M059J (cell line): Measurements from ENCODE around the gene DYNLRB1. TPM values are rescaled to one million over a fixed set of nuclear protein-coding genes. Genes with fewer than 3 reads are reported as not detected.
"Not testable (repeated sequence)": the region's sequence is repeated elsewhere in the genome, so short reads cannot be mapped to it uniquely, and the experiment has no call there.

ENCODE experiments used
- DNase-seq: peaks from one replicate; pipeline ENCODE4 v3.0.0-alpha.2; 2012; ENCODE audit warnings: low read depth
- total RNA-seq: library from RNA; depleted of rRNA; stranded (reverse); fragments of >200 nt; shearing (Covaris generic); gene quantifications from 2 replicates; pipeline ENCODE4 v1.2.3, GENCODE V29; 2014

DYNLRB1 gene
- total RNA-seq, 1 experiment from 2014 or later: 305 TPM

GRCh38 chr20:34511891-34512265, 4.3 kb upstream of the DYNLRB1 start:
- DNase-seq: no peak

DNA sequence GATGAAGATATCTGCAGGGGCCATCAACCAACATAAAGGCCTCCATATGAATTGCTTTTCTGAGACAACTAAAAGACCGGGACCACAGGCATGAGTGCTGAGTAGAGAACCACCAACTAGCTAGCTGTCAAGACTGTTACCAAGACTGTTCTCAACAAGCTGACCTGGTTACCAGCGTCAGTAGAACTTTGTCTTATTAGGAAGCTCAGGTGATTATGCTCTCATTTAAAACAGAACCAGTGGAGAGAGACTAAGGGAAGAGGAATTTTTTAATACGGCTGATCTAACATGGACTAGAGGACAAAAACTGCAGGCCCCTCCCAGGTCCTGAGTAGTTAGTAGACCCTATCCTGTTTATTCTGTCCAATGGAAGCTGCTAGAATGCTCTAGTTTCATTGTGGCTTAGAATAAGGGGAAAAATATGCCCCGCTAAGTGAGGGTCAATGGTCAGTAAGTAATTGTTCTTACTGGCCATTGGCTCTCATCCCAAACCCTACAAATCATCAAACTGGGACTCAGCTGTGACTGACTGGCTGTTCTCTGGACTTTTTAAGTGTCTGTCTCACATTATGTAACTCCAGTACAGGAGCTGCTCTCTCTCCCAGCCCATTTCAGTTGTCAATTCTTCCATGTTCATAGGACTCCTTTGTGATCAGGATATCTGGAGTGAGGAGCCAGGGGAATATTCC, 3.8 kb upstream of the DYNLRB1 start:
- DNase-seq: peak; percentile 71

DNA sequence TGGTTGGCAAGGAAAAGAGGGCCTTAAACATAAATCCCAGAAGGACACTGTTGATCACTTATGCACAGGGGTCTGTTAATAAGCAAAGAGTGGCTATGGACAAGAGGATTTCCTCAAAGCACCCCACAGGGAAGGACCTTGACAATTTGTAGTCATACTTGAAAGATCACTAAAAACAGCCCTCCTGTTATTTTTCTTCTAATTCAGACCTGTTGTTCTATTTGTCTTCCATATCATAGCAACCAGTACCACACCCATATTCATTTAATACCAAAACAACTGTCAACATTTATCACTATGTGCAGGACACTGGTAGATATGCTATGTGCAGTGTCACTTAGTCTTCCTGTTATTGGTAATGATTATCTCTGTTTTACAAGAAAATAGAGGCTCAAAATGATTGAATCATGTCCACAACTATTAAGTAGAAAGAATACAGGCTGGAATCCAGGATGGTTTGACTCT, 3.2 kb upstream of the DYNLRB1 start:
- peak; percentile 60 for DNase-seq

GRCh38 chr20:34514034-34514433, 2.2 kb upstream of the DYNLRB1 start:
- not testable (repeated sequence) for DNase-seq

- DNase-seq: no peak
Measured at GRCh38 chr20:34514897-34515483, 1.2 kb upstream of the DYNLRB1 start.

DNA sequence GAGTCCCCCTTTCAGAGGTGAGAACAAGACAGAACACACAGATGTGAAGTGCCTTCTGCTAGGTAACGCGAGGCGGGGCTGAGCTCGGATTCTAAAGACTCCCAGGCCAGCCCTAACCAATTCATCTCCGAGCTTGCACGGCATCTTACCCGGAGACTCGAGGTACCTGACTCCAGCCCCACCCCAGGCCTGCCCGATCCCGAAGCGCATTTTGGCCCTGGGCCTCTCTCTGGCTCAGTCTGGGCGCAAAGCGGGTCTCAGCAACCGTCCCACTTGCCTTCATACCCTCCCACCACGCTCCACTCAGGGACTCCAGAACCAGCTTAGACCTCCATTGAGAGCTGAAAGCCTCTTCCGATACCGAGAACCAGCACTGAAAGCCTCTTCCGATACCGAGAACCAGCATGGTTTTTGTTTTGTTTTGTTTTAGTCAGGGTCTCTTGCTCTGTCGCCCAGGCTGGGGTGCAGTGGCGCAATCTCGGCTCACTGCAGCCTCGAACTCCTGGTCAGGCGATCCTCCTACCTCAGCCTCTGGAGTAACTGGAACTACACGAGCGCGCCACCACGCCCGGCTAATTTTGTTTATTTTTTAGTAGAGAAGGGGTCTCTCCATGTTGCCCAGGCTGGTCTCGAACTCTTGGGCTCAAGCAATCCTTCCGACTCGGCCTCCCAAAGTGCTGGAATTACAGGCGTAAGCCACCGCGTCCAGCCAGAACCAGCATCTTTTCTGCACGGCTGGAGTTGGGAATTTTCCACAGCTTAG, 557 bp upstream of the DYNLRB1 start:
- DNase-seq: peak; percentile 80

- DNase-seq: no peak
Measured at GRCh38 chr20:34517114-34517505, 888 bp downstream of the DYNLRB1 start.

- DNase-seq: not testable (repeated sequence)
Measured at GRCh38 chr20:34518863-34519262, 2.6 kb downstream of the DYNLRB1 start.

GRCh38 chr20:34519841-34520240, 3.6 kb downstream of the DYNLRB1 start:
- not testable (repeated sequence) for DNase-seq

DNA sequence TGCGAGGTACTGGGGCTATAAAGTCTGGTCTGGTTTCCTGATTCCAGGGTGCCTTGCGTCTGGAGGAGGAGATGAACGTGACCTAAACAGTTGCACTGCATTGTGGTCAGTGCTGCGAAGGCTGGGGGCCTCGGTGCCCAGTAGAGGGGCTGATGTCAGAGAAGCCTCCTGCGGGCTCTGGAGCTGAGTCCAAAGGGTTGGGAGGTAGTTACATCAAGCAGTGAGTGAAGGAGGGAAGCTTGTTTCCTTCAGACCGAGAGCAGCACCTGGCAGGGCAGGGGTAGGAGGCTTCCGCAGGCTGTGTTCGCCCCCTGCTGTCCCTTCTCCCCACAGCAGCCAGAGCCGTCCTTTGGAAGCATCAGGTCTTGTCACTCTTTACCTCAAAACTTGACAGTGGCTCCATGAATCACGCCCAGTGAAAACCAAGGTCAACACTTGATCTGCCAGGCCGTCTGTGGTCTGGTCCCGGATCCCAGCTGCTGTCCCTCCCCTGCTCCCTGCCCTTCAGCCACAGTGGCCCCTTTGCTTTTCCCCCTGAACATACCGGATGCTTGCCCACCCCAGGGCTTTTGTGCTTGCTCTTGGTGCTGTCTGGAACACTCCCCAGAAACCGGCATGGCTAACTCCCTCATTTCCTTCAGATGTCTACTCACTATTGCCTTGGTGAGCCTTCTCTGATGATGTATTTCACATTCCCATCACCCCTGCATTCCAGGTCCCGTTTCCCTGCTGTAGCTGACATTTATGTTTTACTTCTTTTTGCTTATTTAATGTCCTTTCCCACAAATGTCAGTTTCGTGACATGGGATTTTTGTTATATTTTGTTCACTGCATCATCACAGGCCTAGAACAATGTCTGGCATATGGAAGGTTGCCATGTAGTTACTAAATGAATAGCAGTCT, 7.0 kb downstream of the DYNLRB1 start:
- peak; percentile 79 for DNase-seq

- DNase-seq: no peak
Measured at GRCh38 chr20:34524426-34524825, 8.2 kb downstream of the DYNLRB1 start.

DNA sequence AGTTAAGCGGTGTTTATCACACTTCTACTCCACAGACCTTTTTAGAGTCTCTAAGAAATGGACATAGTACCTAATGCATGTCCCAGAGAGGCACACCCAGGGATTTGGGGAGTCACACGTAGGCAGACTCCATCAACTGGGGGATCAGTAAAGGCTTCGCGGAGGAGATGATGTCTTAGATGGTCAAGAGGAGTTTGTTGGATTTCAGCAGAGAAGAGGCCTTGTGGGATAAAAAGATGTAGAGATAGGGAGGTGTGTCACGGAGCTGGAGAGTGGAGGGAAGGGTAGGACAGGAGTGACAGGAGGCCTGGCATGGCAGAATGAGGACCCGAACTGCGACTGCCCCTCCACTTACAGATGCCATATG, 9.1 kb downstream of the DYNLRB1 start:
- DNase-seq: no peak

- DNase-seq: peak; percentile 100
Measured at GRCh38 chr20:34525709-34526416, 9.6 kb downstream of the DYNLRB1 start.

DNA sequence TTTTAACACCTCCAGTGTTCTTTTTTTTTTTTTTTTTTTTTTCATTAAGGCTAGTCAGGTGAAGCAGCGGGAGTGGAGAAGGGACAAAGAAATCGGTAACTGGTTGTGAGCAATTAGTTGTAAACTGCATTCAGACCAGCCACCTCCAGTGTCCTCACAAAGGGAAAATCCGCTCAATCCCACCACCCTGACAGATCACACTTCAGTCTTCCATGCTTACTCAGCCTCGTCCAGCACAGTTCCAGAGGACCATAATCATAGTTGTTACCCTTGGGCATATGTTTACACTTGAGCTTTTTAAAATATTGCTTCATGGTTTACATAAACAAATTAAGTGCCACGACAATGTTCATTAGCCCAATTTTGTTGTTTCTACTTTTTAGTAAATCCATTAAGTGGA, 10.2 kb downstream of the DYNLRB1 start:
- DNase-seq: no peak

DNA sequence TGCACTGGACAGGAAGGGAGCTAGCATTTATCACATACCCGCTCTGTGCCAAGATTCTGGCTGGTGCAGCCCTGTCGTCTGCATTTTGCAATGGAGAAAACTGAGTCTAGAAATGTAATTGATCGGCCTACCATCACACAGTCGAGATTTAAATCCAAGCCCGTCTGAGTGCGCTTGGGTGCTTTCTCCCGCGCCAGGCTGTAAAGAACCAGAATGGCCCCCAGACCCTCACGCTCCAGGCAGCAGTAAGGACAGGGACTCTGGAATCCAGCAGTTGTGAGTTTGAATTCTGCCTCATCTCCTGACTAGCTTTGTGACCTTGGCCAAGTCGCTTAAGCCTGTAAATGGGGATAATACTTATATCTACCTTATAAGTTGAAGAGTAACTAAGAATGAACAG, 10.8 kb downstream of the DYNLRB1 start:
- DNase-seq: no peak

DNA sequence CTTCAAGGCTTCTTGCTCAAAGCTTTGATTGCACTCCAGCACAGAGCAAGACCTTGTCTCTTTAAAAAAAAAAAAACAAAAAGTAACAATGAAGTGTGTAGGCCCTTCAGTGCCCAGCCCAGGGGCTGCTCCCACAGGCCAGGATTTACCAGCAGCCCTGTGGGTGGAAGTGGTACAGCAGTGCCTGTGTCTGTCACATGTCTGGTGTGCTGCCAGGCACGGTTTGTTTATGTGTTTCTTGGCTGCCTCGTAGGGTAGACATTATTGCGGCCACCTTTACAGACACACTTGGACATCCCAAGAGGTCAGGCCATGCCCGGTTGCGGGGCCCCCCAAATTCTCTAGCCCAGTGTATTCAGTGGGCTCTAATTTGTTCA, 12.7 kb downstream of the DYNLRB1 start:
- DNase-seq: no peak

GRCh38 chr20:34529742-34530141, 13.5 kb downstream of the DYNLRB1 start:
- no peak for DNase-seq

GRCh38 chr20:34530342-34530741, 14.1 kb downstream of the DYNLRB1 start:
- no peak for DNase-seq

- DNase-seq: no peak
Measured at GRCh38 chr20:34531608-34532265, 15.5 kb downstream of the DYNLRB1 start.

GRCh38 chr20:34532320-34532719, 16.1 kb downstream of the DYNLRB1 start:
- DNase-seq: no peak

DNA sequence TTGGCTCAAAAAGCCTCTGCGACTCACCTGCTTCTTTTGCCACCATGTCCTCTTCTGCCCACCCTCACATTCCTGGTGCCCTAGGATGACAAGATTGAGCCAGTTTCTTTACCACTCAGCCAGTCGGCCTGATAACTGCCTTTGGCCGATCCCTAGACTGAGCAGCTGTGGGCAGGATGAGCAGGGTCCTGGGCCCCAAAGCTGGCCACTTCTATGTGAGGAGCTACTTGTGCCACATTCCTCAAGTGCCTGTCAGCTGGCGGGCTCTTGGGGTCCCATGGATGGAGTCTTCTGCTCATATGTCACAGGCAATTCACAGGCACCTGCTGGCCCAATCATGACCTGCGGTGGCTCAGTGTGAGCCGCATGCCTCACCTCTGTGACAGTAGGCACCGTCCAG, 16.5 kb downstream of the DYNLRB1 start:
- DNase-seq: no peak
